Measurements from ENCODE around the gene PDE1A. TPM values are rescaled to one million over a fixed set of nuclear protein-coding genes. Genes with fewer than 3 reads are reported as not detected.

Gene PDE1A
- total RNA-seq = 17.3 TPM
- long read RNA-seq, transcript PDE1A-201 (14 exons, 2,338 nt) = major isoform, 14 of 36 reads
- long read RNA-seq, partial matches to known transcripts = 13 of 36 reads
- long read RNA-seq, other reads (novel, unspliced or antisense) = 9 of 36 reads

- Histone ChIP-seq H3K4me1 (peaks cover 11% of the 10 kb centered on the region), H3K27ac (replicated peaks) (peak within 1 kb of the TSS; percentile 84), H3K4me3 (peak within 1 kb of the TSS; percentile 67), H3K9me3 (replicated peaks) (peaks cover 5% of the 10 kb centered on the region), H3K36me3 (no peaks in the 10 kb centered on the region), H3K27me3 (ENCODE audit: low read depth) (no peaks in the 10 kb centered on the region)
- TF ChIP-seq, protein P1, sequence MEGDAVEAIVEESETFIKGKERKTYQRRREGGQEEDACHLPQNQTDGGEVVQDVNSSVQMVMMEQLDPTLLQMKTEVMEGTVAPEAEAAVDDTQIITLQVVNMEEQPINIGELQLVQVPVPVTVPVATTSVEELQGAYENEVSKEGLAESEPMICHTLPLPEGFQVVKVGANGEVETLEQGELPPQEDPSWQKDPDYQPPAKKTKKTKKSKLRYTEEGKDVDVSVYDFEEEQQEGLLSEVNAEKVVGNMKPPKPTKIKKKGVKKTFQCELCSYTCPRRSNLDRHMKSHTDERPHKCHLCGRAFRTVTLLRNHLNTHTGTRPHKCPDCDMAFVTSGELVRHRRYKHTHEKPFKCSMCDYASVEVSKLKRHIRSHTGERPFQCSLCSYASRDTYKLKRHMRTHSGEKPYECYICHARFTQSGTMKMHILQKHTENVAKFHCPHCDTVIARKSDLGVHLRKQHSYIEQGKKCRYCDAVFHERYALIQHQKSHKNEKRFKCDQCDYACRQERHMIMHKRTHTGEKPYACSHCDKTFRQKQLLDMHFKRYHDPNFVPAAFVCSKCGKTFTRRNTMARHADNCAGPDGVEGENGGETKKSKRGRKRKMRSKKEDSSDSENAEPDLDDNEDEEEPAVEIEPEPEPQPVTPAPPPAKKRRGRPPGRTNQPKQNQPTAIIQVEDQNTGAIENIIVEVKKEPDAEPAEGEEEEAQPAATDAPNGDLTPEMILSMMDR (IDR thresholded peaks at IDR 0.05; ENCODE audit: borderline replicate concordance) = no peak
- intact Hi-C loops (cut with micrococcal nuclease) = no loop called here
- no peak for DNase-seq
Observed at GRCh38 chr2:182426918-182427240, at the start of gene PDE1A. PDE1A (minus strand) TSS chr2:182427036.

DNA sequence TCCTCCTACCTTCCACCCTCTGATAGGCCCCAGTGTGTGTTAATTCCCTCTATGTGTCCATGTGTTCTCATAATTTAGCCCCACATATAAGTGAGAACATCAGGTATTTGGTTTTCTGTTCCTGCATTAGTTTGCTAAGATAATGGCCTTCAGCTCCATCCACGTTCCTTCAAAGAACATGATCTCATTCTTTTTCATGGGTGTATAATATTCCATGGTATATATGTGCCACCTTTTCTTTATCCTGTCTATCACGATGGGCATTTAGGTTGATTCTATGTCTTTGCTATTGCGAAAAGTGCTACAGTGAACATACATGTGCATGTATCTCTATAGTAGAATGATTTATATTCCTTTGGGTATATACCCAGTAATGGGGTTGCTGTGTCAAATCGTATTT lies 46.8 kb upstream of the PDE1A start:
- no peaks in the 10 kb centered on the region for H3K27me3 ChIP-seq (ENCODE audit: low read depth)
- intact Hi-C loops (cut with micrococcal nuclease) = no loop called here
- H3K4me3 ChIP-seq = no peak overlapping the region
- no peak for DNase-seq
- H3K27ac ChIP-seq (replicated peaks) = no peak overlapping the region
- peaks cover 55% of the 10 kb centered on the region for H3K9me3 ChIP-seq (replicated peaks)
- H3K4me1 ChIP-seq = no peaks in the 10 kb centered on the region
- TF ChIP-seq, protein P1 (IDR thresholded peaks at IDR 0.05; ENCODE audit: borderline replicate concordance) = no peak
- H3K36me3 ChIP-seq = no peaks in the 10 kb centered on the region

DNA sequence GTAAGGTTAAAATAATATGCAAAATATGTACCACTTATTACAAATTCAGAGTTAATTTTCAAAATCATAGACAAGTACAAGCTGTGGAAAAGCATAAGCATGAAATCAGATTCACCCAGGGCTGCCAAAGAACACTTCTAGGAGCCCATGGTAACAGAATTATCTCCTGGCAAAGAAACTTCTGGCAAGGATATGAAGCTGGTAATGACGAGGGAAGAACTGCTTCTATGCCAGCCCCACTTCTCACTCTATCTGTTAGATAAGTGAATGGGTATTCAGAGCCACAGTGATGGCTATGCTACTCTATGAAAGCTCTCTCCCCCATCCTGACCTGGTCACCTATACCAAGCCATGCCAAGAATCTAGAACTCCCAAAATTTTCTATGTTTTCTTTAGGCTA lies 36.9 kb upstream of the PDE1A start:
- TF ChIP-seq, protein P1 (IDR thresholded peaks at IDR 0.05; ENCODE audit: borderline replicate concordance) = no peak
- intact Hi-C loops (cut with micrococcal nuclease) = no loop called here
- H3K4me1 ChIP-seq = peaks cover 11% of the 10 kb centered on the region
- H3K27me3 ChIP-seq (ENCODE audit: low read depth) = no peaks in the 10 kb centered on the region
- peak overlapping the region; percentile 70 for H3K27ac ChIP-seq (replicated peaks)
- DNase-seq = no peak
- no peaks in the 10 kb centered on the region for H3K36me3 ChIP-seq
- H3K9me3 ChIP-seq (replicated peaks) = peaks cover 10% of the 10 kb centered on the region
- no peak overlapping the region for H3K4me3 ChIP-seq

GRCh38 chr2:182456784-182457183 lies 29.9 kb upstream of the PDE1A start:
- no peak for DNase-seq
- no peaks in the 10 kb centered on the region for H3K9me3 ChIP-seq (replicated peaks)
- TF ChIP-seq, protein P1 (IDR thresholded peaks at IDR 0.05; ENCODE audit: borderline replicate concordance) = no peak
- H3K4me3 ChIP-seq = no peak overlapping the region
- intact Hi-C loops (cut with micrococcal nuclease) = no loop called here
- peaks cover 16% of the 10 kb centered on the region for H3K4me1 ChIP-seq
- no peaks in the 10 kb centered on the region for H3K27me3 ChIP-seq (ENCODE audit: low read depth)
- no peaks in the 10 kb centered on the region for H3K36me3 ChIP-seq
- no peak overlapping the region for H3K27ac ChIP-seq (replicated peaks)

DNA sequence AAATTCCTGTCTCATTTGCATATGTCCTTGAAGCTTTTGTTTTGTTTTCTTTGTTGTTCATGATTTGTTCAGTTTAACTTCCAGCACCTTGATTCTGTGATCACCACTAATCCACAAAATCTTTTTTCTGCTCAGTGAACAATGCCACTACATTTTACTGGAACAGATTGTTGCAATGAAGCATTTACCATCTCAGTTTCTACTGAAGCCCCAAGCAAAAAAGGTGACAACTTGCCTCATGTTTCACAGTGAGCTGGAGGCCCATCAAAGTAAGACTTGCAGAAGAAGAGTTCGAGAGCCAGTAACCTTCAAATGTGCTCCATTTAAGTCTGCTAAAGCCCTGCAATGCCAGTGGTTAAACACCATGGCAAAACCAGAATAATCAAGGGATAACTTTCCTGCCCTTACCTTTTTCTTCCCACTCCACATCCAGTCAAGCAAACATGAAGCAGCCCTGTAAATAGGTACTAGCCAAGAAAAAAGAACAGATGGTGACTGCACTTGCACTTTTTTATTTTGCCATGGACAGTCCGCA lies 25.7 kb upstream of the PDE1A start:
- Histone ChIP-seq H3K27ac (replicated peaks) (no peak overlapping the region), H3K9me3 (replicated peaks) (no peaks in the 10 kb centered on the region), H3K27me3 (ENCODE audit: low read depth) (no peaks in the 10 kb centered on the region), H3K36me3 (no peaks in the 10 kb centered on the region), H3K4me3 (no peak overlapping the region), H3K4me1 (peaks cover 11% of the 10 kb centered on the region)
- TF ChIP-seq, protein P1 (IDR thresholded peaks at IDR 0.05; ENCODE audit: borderline replicate concordance) = no peak
- DNase-seq = no peak
- intact Hi-C loops (cut with micrococcal nuclease) = no loop called here

Data from left ventricle myocardium inferior (tissue), 1 donor.